Liver (tissue), 9 donors: ENCODE data around the gene DTNB. TPM values are rescaled to one million over a fixed set of nuclear protein-coding genes. Genes with fewer than 3 reads are reported as not detected.

Experiments used
- DNase-seq: peaks from one replicate; pipeline ENCODE4 v3.0.0-alpha.2; 2017; ENCODE audit warnings: low spot score
- H3K27ac ChIP-seq, 2 donors: one replicate each; pipeline ENCODE4 v1.7.0; 2013; ENCODE audit warnings: inconsistent platforms in 2 of 2, low read length in 2 of 2, control low read depth in 1 of 2, low read depth in 1 of 2, mild to moderate bottlenecking in 1 of 2
- H3K27me3 ChIP-seq, 4 donors: one replicate each; pipeline versions ENCODE4 v1.6.1 to v1.7.0; 2013; ENCODE audit warnings: low read length in 3 of 4, inconsistent platforms in 1 of 4, mild to moderate bottlenecking in 1 of 4, moderate library complexity in 1 of 4; ENCODE audit not compliant: control insufficient read depth in 4 of 4, insufficient read depth in 4 of 4
- H3K36me3 ChIP-seq, 4 donors: one replicate each; pipeline versions ENCODE4 v1.6.1 to v1.7.0; 2013; ENCODE audit warnings: low read length in 3 of 4, mild to moderate bottlenecking in 3 of 4, low read depth in 1 of 4, moderate library complexity in 1 of 4; ENCODE audit not compliant: control insufficient read depth in 4 of 4, insufficient read depth in 3 of 4
- H3K4me1 ChIP-seq, 4 donors: one replicate each; pipeline versions ENCODE4 v1.6.1 to v1.7.0; 2013; ENCODE audit warnings: low read length in 3 of 4, mild to moderate bottlenecking in 3 of 4, moderate library complexity in 1 of 4; ENCODE audit not compliant: control insufficient read depth in 4 of 4, insufficient read depth in 4 of 4
- H3K4me3 ChIP-seq, 3 donors: one replicate each; pipeline versions ENCODE4 v1.6.1 to v1.7.0; 2013; ENCODE audit warnings: low read length in 3 of 3, control low read depth in 1 of 3, low read depth in 1 of 3, mild to moderate bottlenecking in 1 of 3
- H3K9ac ChIP-seq, 2 donors: one replicate each; pipeline ENCODE4 v1.7.0; 2013; ENCODE audit warnings: low read length in 2 of 2, mild to moderate bottlenecking in 2 of 2, moderate library complexity in 2 of 2, control low read depth in 1 of 2, low read depth in 1 of 2
- H3K9me3 ChIP-seq, 4 donors: one replicate each; pipeline versions ENCODE4 v1.6.1 to v1.7.0; 2013; ENCODE audit warnings: low read length in 3 of 4; ENCODE audit not compliant: control insufficient read depth in 4 of 4
- EGR1 ChIP-seq, 2 donors: IDR thresholded peaks; 2 replicates each; pipeline ENCODE4 v1.6.1; 2016 to 2018; ENCODE audit warnings: antibody characterized with exemption in 2 of 2, low read depth in 2 of 2
- FOXA1 ChIP-seq: IDR thresholded peaks from 2 replicates; pipeline ENCODE4 v1.6.1; 2016; ENCODE audit warnings: antibody characterized with exemption
- FOXA2 ChIP-seq: IDR thresholded peaks from 2 replicates; pipeline ENCODE4 v1.6.1; 2016; ENCODE audit warnings: antibody characterized with exemption
- GABPA ChIP-seq, 2 donors: IDR thresholded peaks in 1 of 2; conservative IDR thresholded peaks in 1 of 2; 2 replicates each; pipeline ENCODE4 v1.6.1; 2016; ENCODE audit warnings: antibody characterized with exemption in 2 of 2, mild to moderate bottlenecking in 1 of 2, moderate library complexity in 1 of 2
- HNF4A ChIP-seq, 2 donors: conservative IDR thresholded peaks; 2 replicates each; pipeline ENCODE4 v1.6.1; 2016; ENCODE audit warnings: antibody characterized with exemption in 2 of 2, mild to moderate bottlenecking in 2 of 2
- HNF4G ChIP-seq: IDR thresholded peaks from 2 replicates; pipeline ENCODE4 v1.6.1; 2016; ENCODE audit warnings: antibody characterized with exemption
- JUND ChIP-seq, 2 donors: IDR thresholded peaks; 2 replicates each; pipeline ENCODE4 v1.6.1; 2016; ENCODE audit warnings: antibody characterized with exemption in 2 of 2
- NR2F2 ChIP-seq: IDR thresholded peaks from 2 replicates; pipeline ENCODE4 v1.6.1; 2016; ENCODE audit warnings: antibody characterized with exemption
- RAD21 ChIP-seq, 2 donors: IDR thresholded peaks; 2 replicates each; pipeline ENCODE4 v1.6.1; 2016; ENCODE audit warnings: antibody characterized with exemption in 2 of 2, mild to moderate bottlenecking in 2 of 2
- SP1 ChIP-seq: IDR thresholded peaks from 2 replicates; pipeline ENCODE4 v1.6.1; 2018; ENCODE audit warnings: antibody characterized with exemption, mild to moderate bottlenecking
- TAF1 ChIP-seq: conservative IDR thresholded peaks from 2 replicates; pipeline ENCODE4 v1.6.1; 2016; ENCODE audit warnings: antibody characterized with exemption, mild to moderate bottlenecking
- YY1 ChIP-seq: IDR thresholded peaks from 2 replicates; pipeline ENCODE4 v1.6.1; 2016; ENCODE audit warnings: antibody characterized with exemption, mild to moderate bottlenecking
- ZBTB33 ChIP-seq: IDR thresholded peaks from 2 replicates; pipeline ENCODE4 v1.6.1; 2016; ENCODE audit warnings: antibody characterized with exemption
- WGBS: extraction: QIAGEN DNeasy Blood & Tissue Kit; methylation state at CpG from one replicate; pipeline ENCODE4 v1.1.7; 2013; 5-methylcytosine and 5-hydroxymethylcytosine counted together
- polyA plus RNA-seq, 2 donors: library from polyadenylated mRNA; stranded (reverse) in 1 of 2; unstranded in 1 of 2; fragments of 200-250 nt in 1 of 2; fragments of >200 nt in 1 of 2; fragmentation: Nextera tagmentation in 1 of 2; extraction: Ambion mirVana in 1 of 2; gene quantifications; one replicate each; pipeline versions ENCODE4 v1.2.1 to v1.2.3, GENCODE V29; 2013 to 2015
- total RNA-seq, 2 donors: library from RNA; depleted of rRNA; stranded (reverse); fragments of >200 nt; gene quantifications; one replicate each; pipeline ENCODE4 v1.2.3, GENCODE V29; 2014
- TF ChIP-seq, protein P1 (sequence below): fragments of 150-350 bp; IDR thresholded peaks from 2 replicates; pipeline ENCODE4 v1.5.1; 2017; ENCODE audit warnings: improper control_type of control experiment, low read depth, low read length; ENCODE audit not compliant: missing input control
- TF ChIP-seq, protein P2 (sequence below): IDR thresholded peaks from 2 replicates; pipeline ENCODE4 v1.6.1; 2016; ENCODE audit warnings: antibody characterized with exemption, mild to moderate bottlenecking
- TF ChIP-seq, protein P3 (sequence below): IDR thresholded peaks from 2 replicates; pipeline ENCODE4 v1.6.1; 2016; ENCODE audit warnings: antibody characterized with exemption
- donor health status: healthy.
- donor health status: healthy.
- donor health status: healthy.
- donor health status: healthy.
- donor health status: healthy.

DTNB gene
- total and polyA plus RNA-seq, 4 donors: 3.3 to 10.5 (median 6.4) TPM

GRCh38 chr2:25367296-25367695, 306.1 kb downstream of the DTNB start (continued):
- TF ChIP-seq, protein P1, sequence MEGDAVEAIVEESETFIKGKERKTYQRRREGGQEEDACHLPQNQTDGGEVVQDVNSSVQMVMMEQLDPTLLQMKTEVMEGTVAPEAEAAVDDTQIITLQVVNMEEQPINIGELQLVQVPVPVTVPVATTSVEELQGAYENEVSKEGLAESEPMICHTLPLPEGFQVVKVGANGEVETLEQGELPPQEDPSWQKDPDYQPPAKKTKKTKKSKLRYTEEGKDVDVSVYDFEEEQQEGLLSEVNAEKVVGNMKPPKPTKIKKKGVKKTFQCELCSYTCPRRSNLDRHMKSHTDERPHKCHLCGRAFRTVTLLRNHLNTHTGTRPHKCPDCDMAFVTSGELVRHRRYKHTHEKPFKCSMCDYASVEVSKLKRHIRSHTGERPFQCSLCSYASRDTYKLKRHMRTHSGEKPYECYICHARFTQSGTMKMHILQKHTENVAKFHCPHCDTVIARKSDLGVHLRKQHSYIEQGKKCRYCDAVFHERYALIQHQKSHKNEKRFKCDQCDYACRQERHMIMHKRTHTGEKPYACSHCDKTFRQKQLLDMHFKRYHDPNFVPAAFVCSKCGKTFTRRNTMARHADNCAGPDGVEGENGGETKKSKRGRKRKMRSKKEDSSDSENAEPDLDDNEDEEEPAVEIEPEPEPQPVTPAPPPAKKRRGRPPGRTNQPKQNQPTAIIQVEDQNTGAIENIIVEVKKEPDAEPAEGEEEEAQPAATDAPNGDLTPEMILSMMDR: no peak
- TF ChIP-seq SP1: no peak

- Histone ChIP-seq H3K27me3 (no peaks in the 10 kb centered on the region), H3K4me1 (peaks cover 0 to 2% (median under 1%) of the 10 kb centered on the region in 4 donors), H3K27ac (no peak overlapping the region), H3K36me3 (no peaks in the 10 kb centered on the region), H3K9me3 (no peaks in the 10 kb centered on the region), H3K4me3 (no peak overlapping the region), H3K9ac (no peak overlapping the region)
- WGBS: 92% methylated on average over 4 of the region's 4 CpGs
- no peak for DNase-seq
- TF ChIP-seq HNF4G (no peak), JUND (IDR thresholded peaks at IDR 0.05) (no peak), YY1 (no peak), RAD21 (IDR thresholded peaks at IDR 0.05) (no peak), FOXA1 (no peak), ZBTB33 (no peak), FOXA2 (no peak), HNF4A (conservative IDR thresholded peaks at IDR 0.05) (no peak), TAF1 (no peak), GABPA (IDR thresholded peaks at IDR 0.05 in 1 of 2, conservative IDR thresholded peaks at IDR 0.05 in 1 of 2) (no peak), EGR1 (IDR thresholded peaks at IDR 0.05; ENCODE audit: low read depth in 2 of 2) (no peak), NR2F2 (no peak)
- TF ChIP-seq, protein P2, sequence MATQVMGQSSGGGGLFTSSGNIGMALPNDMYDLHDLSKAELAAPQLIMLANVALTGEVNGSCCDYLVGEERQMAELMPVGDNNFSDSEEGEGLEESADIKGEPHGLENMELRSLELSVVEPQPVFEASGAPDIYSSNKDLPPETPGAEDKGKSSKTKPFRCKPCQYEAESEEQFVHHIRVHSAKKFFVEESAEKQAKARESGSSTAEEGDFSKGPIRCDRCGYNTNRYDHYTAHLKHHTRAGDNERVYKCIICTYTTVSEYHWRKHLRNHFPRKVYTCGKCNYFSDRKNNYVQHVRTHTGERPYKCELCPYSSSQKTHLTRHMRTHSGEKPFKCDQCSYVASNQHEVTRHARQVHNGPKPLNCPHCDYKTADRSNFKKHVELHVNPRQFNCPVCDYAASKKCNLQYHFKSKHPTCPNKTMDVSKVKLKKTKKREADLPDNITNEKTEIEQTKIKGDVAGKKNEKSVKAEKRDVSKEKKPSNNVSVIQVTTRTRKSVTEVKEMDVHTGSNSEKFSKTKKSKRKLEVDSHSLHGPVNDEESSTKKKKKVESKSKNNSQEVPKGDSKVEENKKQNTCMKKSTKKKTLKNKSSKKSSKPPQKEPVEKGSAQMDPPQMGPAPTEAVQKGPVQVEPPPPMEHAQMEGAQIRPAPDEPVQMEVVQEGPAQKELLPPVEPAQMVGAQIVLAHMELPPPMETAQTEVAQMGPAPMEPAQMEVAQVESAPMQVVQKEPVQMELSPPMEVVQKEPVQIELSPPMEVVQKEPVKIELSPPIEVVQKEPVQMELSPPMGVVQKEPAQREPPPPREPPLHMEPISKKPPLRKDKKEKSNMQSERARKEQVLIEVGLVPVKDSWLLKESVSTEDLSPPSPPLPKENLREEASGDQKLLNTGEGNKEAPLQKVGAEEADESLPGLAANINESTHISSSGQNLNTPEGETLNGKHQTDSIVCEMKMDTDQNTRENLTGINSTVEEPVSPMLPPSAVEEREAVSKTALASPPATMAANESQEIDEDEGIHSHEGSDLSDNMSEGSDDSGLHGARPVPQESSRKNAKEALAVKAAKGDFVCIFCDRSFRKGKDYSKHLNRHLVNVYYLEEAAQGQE: no peak
- TF ChIP-seq, protein P3, sequence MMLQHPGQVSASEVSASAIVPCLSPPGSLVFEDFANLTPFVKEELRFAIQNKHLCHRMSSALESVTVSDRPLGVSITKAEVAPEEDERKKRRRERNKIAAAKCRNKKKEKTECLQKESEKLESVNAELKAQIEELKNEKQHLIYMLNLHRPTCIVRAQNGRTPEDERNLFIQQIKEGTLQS: no peak
These were observed 306.7 kb downstream of the DTNB start for GRCh38 chr2:25366629-25367028.
